ENCODE data around the gene CCDC86.

The CCDC86 gene

GRCh38 chr11:60803273-60803936 is 38.5 kb upstream of the CCDC86 start:
- DNase-seq (ENCODE audit: low read depth) = no peak
- TF ChIP-seq CTCF (conservative IDR thresholded peaks at IDR 0.05; ENCODE audit: low read depth, low read length) = no peak

GRCh38 chr11:60809249-60809648 is 32.7 kb upstream of the CCDC86 start:
- H3K4me3 ChIP-seq (ENCODE audit: low read length) = no peak overlapping the region
- no peak for DNase-seq (ENCODE audit: low read depth)
- no peak for TF ChIP-seq CTCF (conservative IDR thresholded peaks at IDR 0.05; ENCODE audit: low read depth, low read length)

More at GRCh38 chr11:60803273-60803936, 38.5 kb upstream of the CCDC86 start:
- no peak overlapping the region for H3K4me3 ChIP-seq (ENCODE audit: low read length)

GRCh38 chr11:60809691-60810090 is 32.2 kb upstream of the CCDC86 start:
- no peak for TF ChIP-seq CTCF (conservative IDR thresholded peaks at IDR 0.05; ENCODE audit: low read depth, low read length)
- no peak for DNase-seq (ENCODE audit: low read depth)
- no peak overlapping the region for H3K4me3 ChIP-seq (ENCODE audit: low read length)

- no peak overlapping the region for H3K4me3 ChIP-seq (ENCODE audit: low read length)
- no peak for TF ChIP-seq CTCF (conservative IDR thresholded peaks at IDR 0.05; ENCODE audit: low read depth, low read length)
Measured at GRCh38 chr11:60810151-60810550, 31.8 kb upstream of the CCDC86 start.

GRCh38 chr11:60810569-60810968 is 31.3 kb upstream of the CCDC86 start:
- no peak for TF ChIP-seq CTCF (conservative IDR thresholded peaks at IDR 0.05; ENCODE audit: low read depth, low read length)
- H3K4me3 ChIP-seq (ENCODE audit: low read length) = no peak overlapping the region
- no peak for DNase-seq (ENCODE audit: low read depth)

More at GRCh38 chr11:60810151-60810550, 31.8 kb upstream of the CCDC86 start:
- DNase-seq (ENCODE audit: low read depth) = no peak

GRCh38 chr11:60813324-60813723 is 28.6 kb upstream of the CCDC86 start:
- DNase-seq (ENCODE audit: low read depth) = no peak
- no peak for TF ChIP-seq CTCF (conservative IDR thresholded peaks at IDR 0.05; ENCODE audit: low read depth, low read length)
- H3K4me3 ChIP-seq (ENCODE audit: low read length) = no peak overlapping the region

- H3K4me3 ChIP-seq (ENCODE audit: low read length) = no peak overlapping the region
- no peak for DNase-seq (ENCODE audit: low read depth)
- no peak for TF ChIP-seq CTCF (conservative IDR thresholded peaks at IDR 0.05; ENCODE audit: low read depth, low read length)
Measured at GRCh38 chr11:60814112-60814511, 27.8 kb upstream of the CCDC86 start.
